ENCODE data around the gene LCE2A. TPM values are rescaled to one million over a fixed set of nuclear protein-coding genes. Genes with fewer than 3 reads are reported as not detected.
"Not testable (repeated sequence)": the region's sequence is repeated elsewhere in the genome, so short reads cannot be mapped to it uniquely, and the experiment has no call there.

Gene LCE2A
- total and polyA plus RNA-seq, 2 experiments from 2014 or later: 9.9 to 11.1 TPM

GRCh38 chr1:152658649-152659048, 39.5 kb upstream of the LCE2A start:
- in situ Hi-C loops (cut with MboI): loop anchor here (25.0 kb wide), 1 partner anchor 554 kb away; the partner anchor contains the start of genes LELP1 and PRR9
- H2AFZ ChIP-seq: no peak overlapping the region
- no peaks in the 10 kb centered on the region for H3F3A ChIP-seq (ENCODE audit: insufficient read depth)
- no peak overlapping the region for H3K4me3 ChIP-seq
- peaks cover 11% of the 10 kb centered on the region; the same call in 1 of the 2 replicates for H3K4me1 ChIP-seq (ENCODE audit: insufficient read depth)
- no peaks in the 10 kb centered on the region for H3K9me2 ChIP-seq (ENCODE audit: insufficient read depth)
- no peaks in the 10 kb centered on the region for H3K9me3 ChIP-seq (ENCODE audit: low read depth)
- no peak overlapping the region for H3K9ac ChIP-seq
- DNase-seq: no peak
- no peaks in the 10 kb centered on the region for H4K20me1 ChIP-seq (ENCODE audit: insufficient read depth)
- no peak overlapping the region for H3K27ac ChIP-seq
- H3K79me2 ChIP-seq (ENCODE audit: insufficient read depth): no peaks in the 10 kb centered on the region
- no peaks in the 10 kb centered on the region for H3K27me3 ChIP-seq (replicated peaks; ENCODE audit: insufficient read depth)
- no peaks in the 10 kb centered on the region for H3K36me3 ChIP-seq (ENCODE audit: low read depth)
- 64 to 81% methylated on average over 3 of the region's 3 CpGs for WGBS, 2 experiments (ENCODE audit: low coverage in 1 of 2, low lambda C conversion rate in 2 of 2, missing lambda C conversion rate in 2 of 2)
- TF ChIP-seq EZH2 (IDR thresholded peaks at IDR 0.05; ENCODE audit: insufficient read depth, poor library complexity, severe bottlenecking) (no peak), EZH2phosphoT487 (IDR thresholded peaks at IDR 0.05; ENCODE audit: insufficient read depth, low read depth) (no peak)
- H3K4me2 ChIP-seq (ENCODE audit: unreplicated experiment): no peak overlapping the region

GRCh38 chr1:152663098-152663497, 35.0 kb upstream of the LCE2A start, which contains the start of gene LCE2D:
Gene LCE2D (plus strand): TSS chr1:152663380. CDS start chr1:152664106, 726 bp downstream.
- no peak for TF ChIP-seq EZH2phosphoT487 (IDR thresholded peaks at IDR 0.05; ENCODE audit: insufficient read depth, low read depth)
- TF ChIP-seq EZH2 (IDR thresholded peaks at IDR 0.05; ENCODE audit: insufficient read depth, poor library complexity, severe bottlenecking): no peak
- WGBS, 2 experiments (ENCODE audit: low coverage in 1 of 2, low lambda C conversion rate in 2 of 2, missing lambda C conversion rate in 2 of 2): 10 to 29% methylated on average over 3 of the region's 3 CpGs
- no peaks in the 10 kb centered on the region for H4K20me1 ChIP-seq (ENCODE audit: insufficient read depth)
- in situ Hi-C loops (cut with MboI): loop anchor here (25.0 kb wide), 1 partner anchor 549 kb away; the partner anchor contains the start of genes LELP1 and PRR9
- no peak within 1 kb of the TSS for H3K4me3 ChIP-seq
- no peak within 1 kb of the TSS for H2AFZ ChIP-seq
- no peaks in the 10 kb centered on the region for H3K9me3 ChIP-seq (ENCODE audit: low read depth)
- H3K4me2 ChIP-seq (ENCODE audit: unreplicated experiment): no peak within 1 kb of the TSS
- H3K27me3 ChIP-seq (replicated peaks; ENCODE audit: insufficient read depth): no peaks in the 10 kb centered on the region; the same call in 1 of the 2 replicates
- H3K27ac ChIP-seq: no peak within 1 kb of the TSS
- H3F3A ChIP-seq (ENCODE audit: insufficient read depth): no peaks in the 10 kb centered on the region
- no peak within 1 kb of the TSS for H3K9ac ChIP-seq
- no peaks in the 10 kb centered on the region for H3K9me2 ChIP-seq (ENCODE audit: insufficient read depth)
- DNase-seq: no peak
- no peaks in the 10 kb centered on the region for H3K79me2 ChIP-seq (ENCODE audit: insufficient read depth)
- no peaks in the 10 kb centered on the region for H3K36me3 ChIP-seq (ENCODE audit: low read depth)
- H3K4me1 ChIP-seq (ENCODE audit: insufficient read depth): no peaks in the 10 kb centered on the region

GRCh38 chr1:152666171-152666570, 32.0 kb upstream of the LCE2A start:
- H3K9ac ChIP-seq; H4K20me1 ChIP-seq (ENCODE audit: insufficient read depth); H3K79me2 ChIP-seq (ENCODE audit: insufficient read depth); H3K27ac ChIP-seq; H3F3A ChIP-seq (ENCODE audit: insufficient read depth); H3K36me3 ChIP-seq (ENCODE audit: low read depth); H3K27me3 ChIP-seq (replicated peaks; ENCODE audit: insufficient read depth); H2AFZ ChIP-seq; H3K4me2 ChIP-seq (ENCODE audit: unreplicated experiment); H3K9me2 ChIP-seq (ENCODE audit: insufficient read depth); H3K4me3 ChIP-seq; H3K4me1 ChIP-seq (ENCODE audit: insufficient read depth); DNase-seq; H3K9me3 ChIP-seq (ENCODE audit: low read depth): not testable (repeated sequence)
- WGBS, 2 experiments (ENCODE audit: low coverage in 1 of 2, low lambda C conversion rate in 2 of 2, missing lambda C conversion rate in 2 of 2): 13 to 17% methylated on average over 1 of the region's 1 CpG
- in situ Hi-C loops (cut with MboI): loop anchor here (25.0 kb wide), 1 partner anchor 546 kb away; the partner anchor contains the start of genes LELP1 and PRR9

GRCh38 chr1:152667648-152668047, 30.5 kb upstream of the LCE2A start:
- H3K4me1 ChIP-seq (ENCODE audit: insufficient read depth): no peaks in the 10 kb centered on the region
- H3F3A ChIP-seq (ENCODE audit: insufficient read depth): no peaks in the 10 kb centered on the region
- H3K27ac ChIP-seq: no peak overlapping the region
- TF ChIP-seq EZH2 (IDR thresholded peaks at IDR 0.05; ENCODE audit: insufficient read depth, poor library complexity, severe bottlenecking) (no peak), EZH2phosphoT487 (IDR thresholded peaks at IDR 0.05; ENCODE audit: insufficient read depth, low read depth) (no peak)
- H3K4me3 ChIP-seq: no peak overlapping the region
- 52 to 56% methylated on average over 5 of the region's 5 CpGs for WGBS, 2 experiments (ENCODE audit: low coverage in 1 of 2, low lambda C conversion rate in 2 of 2, missing lambda C conversion rate in 2 of 2)
- no peaks in the 10 kb centered on the region for H3K9me3 ChIP-seq (ENCODE audit: low read depth)
- H3K9ac ChIP-seq: no peak overlapping the region
- no peaks in the 10 kb centered on the region for H4K20me1 ChIP-seq (ENCODE audit: insufficient read depth)
- DNase-seq: no peak
- H3K27me3 ChIP-seq (replicated peaks; ENCODE audit: insufficient read depth): no peaks in the 10 kb centered on the region; the same call in 1 of the 2 replicates
- no peak overlapping the region for H3K4me2 ChIP-seq (ENCODE audit: unreplicated experiment)
- H3K79me2 ChIP-seq (ENCODE audit: insufficient read depth): no peaks in the 10 kb centered on the region
- no peak overlapping the region for H2AFZ ChIP-seq
- H3K9me2 ChIP-seq (ENCODE audit: insufficient read depth): no peaks in the 10 kb centered on the region
- H3K36me3 ChIP-seq (ENCODE audit: low read depth): no peaks in the 10 kb centered on the region
- in situ Hi-C loops (cut with MboI): loop anchor here (25.0 kb wide), 1 partner anchor 545 kb away; the partner anchor contains the start of genes LELP1 and PRR9
